Astrocyte (in vitro differentiated cells and primary cell): ENCODE results near the gene ROR1. TPM values are rescaled to one million over a fixed set of nuclear protein-coding genes. Genes with fewer than 3 reads are reported as not detected.

Source experiments
- DNase-seq: peaks from one replicate; pipeline ENCODE4 v3.0.0-alpha.2; 2010; ENCODE audit warnings: low read depth
- FAIRE-seq: peaks from 2 replicates; lab custom pipeline; 2011; peaks lifted over from hg19 to GRCh38; lab: Jason Lieb, UNC
- H2AFZ ChIP-seq: 2 replicates; pipeline ENCODE4 v1.6.0; 2012; ENCODE audit warnings: low read depth, low read length, inconsistent platforms
- H3K27ac ChIP-seq: 2 replicates; pipeline ENCODE4 v1.5.1; 2011; ENCODE audit warnings: low read depth, low read length, inconsistent platforms
- H3K27me3 ChIP-seq: 2 replicates; pipeline ENCODE4 v1.6.0; 2011; ENCODE audit warnings: low read length, inconsistent platforms; ENCODE audit not compliant: insufficient read depth
- H3K36me3 ChIP-seq: 2 replicates; pipeline ENCODE4 v1.5.1; 2011; ENCODE audit warnings: low read length, inconsistent platforms; ENCODE audit not compliant: insufficient read depth
- H3K4me1 ChIP-seq: 2 replicates; pipeline ENCODE4 v1.5.1; 2011; ENCODE audit warnings: low read length, inconsistent platforms; ENCODE audit not compliant: insufficient read depth
- H3K4me2 ChIP-seq: 2 replicates; pipeline ENCODE4 v1.6.0; 2012; ENCODE audit warnings: low read length, inconsistent platforms
- H3K4me3 ChIP-seq: 2 replicates; pipeline ENCODE4 v1.5.1; 2011; ENCODE audit warnings: low read depth, mild to moderate bottlenecking, low read length, inconsistent platforms; ENCODE audit not compliant: insufficient read depth
- H3K79me2 ChIP-seq: 2 replicates; pipeline ENCODE4 v1.6.0; 2012; ENCODE audit warnings: mild to moderate bottlenecking, low read length, inconsistent platforms; ENCODE audit not compliant: insufficient read depth
- H3K9ac ChIP-seq: 2 replicates; pipeline ENCODE4 v1.6.0; 2012; ENCODE audit warnings: mild to moderate bottlenecking, low read length, inconsistent platforms
- H3K9me3 ChIP-seq: 2 replicates; pipeline ENCODE4 v1.5.1; 2012; ENCODE audit warnings: low read depth, mild to moderate bottlenecking, low read length, inconsistent platforms; ENCODE audit not compliant: insufficient read depth
- H4K20me1 ChIP-seq: 2 replicates; pipeline ENCODE4 v1.6.0; 2012; ENCODE audit warnings: low read length, inconsistent platforms; ENCODE audit not compliant: insufficient read depth
- H3K27ac Mint-ChIP-seq: one replicate; pipeline ENCODE4 v1.8.0; 2021; ENCODE audit warnings: mild to moderate bottlenecking, mixed read lengths; ENCODE audit not compliant: unreplicated experiment
- H3K27me3 Mint-ChIP-seq: one replicate; pipeline ENCODE4 v1.8.0; 2021; ENCODE audit warnings: low read depth, mixed read lengths; ENCODE audit not compliant: unreplicated experiment
- H3K36me3 Mint-ChIP-seq: one replicate; pipeline ENCODE4 v1.8.0; 2021; ENCODE audit warnings: low read depth, mixed read lengths; ENCODE audit not compliant: unreplicated experiment
- H3K4me1 Mint-ChIP-seq: one replicate; pipeline ENCODE4 v1.8.0; 2021; ENCODE audit warnings: low read depth, mixed read lengths; ENCODE audit not compliant: unreplicated experiment
- H3K4me3 Mint-ChIP-seq: one replicate; pipeline ENCODE4 v1.8.0; 2021; ENCODE audit warnings: mild to moderate bottlenecking, moderate library complexity, mixed read lengths; ENCODE audit not compliant: unreplicated experiment
- H3K9me3 Mint-ChIP-seq: one replicate; pipeline ENCODE4 v1.8.0; 2021; ENCODE audit warnings: mild to moderate bottlenecking, mixed read lengths; ENCODE audit not compliant: unreplicated experiment
- EZH2 ChIP-seq: IDR thresholded peaks from 2 replicates; pipeline ENCODE4 v1.6.1; 2012; ENCODE audit warnings: mild to moderate bottlenecking, low read length, inconsistent platforms; ENCODE audit not compliant: insufficient read depth
- total RNA-seq: library from RNA; stranded (reverse); gene quantifications from 2 replicates; pipeline ENCODE4 v1.2.1, GENCODE V29; 2021
- TF ChIP-seq, protein P1 (sequence below): IDR thresholded peaks from 2 replicates; pipeline ENCODE4 v1.5.1; 2011; ENCODE audit warnings: low read depth, mild to moderate bottlenecking, inconsistent platforms, low read length, moderate library complexity; ENCODE audit not compliant: insufficient read depth

ROR1 gene
- total RNA-seq, 1 donor from 2014 or later = 38.3 TPM

- no peaks in the 10 kb centered on the region for H3K36me3 ChIP-seq
- H3K27me3 Mint-ChIP-seq = no peaks in the 10 kb centered on the region
- DNase-seq (no peak), FAIRE-seq (no peak)
- H4K20me1 ChIP-seq = peaks cover 29% of the 10 kb centered on the region
- no peak overlapping the region for H3K27ac Mint-ChIP-seq
- no peak overlapping the region for H3K4me3 Mint-ChIP-seq
- peaks cover 5% of the 10 kb centered on the region for H3K36me3 Mint-ChIP-seq
- H3K27ac ChIP-seq = no peak overlapping the region
- TF ChIP-seq EZH2 = no peak
- TF ChIP-seq, protein P1, sequence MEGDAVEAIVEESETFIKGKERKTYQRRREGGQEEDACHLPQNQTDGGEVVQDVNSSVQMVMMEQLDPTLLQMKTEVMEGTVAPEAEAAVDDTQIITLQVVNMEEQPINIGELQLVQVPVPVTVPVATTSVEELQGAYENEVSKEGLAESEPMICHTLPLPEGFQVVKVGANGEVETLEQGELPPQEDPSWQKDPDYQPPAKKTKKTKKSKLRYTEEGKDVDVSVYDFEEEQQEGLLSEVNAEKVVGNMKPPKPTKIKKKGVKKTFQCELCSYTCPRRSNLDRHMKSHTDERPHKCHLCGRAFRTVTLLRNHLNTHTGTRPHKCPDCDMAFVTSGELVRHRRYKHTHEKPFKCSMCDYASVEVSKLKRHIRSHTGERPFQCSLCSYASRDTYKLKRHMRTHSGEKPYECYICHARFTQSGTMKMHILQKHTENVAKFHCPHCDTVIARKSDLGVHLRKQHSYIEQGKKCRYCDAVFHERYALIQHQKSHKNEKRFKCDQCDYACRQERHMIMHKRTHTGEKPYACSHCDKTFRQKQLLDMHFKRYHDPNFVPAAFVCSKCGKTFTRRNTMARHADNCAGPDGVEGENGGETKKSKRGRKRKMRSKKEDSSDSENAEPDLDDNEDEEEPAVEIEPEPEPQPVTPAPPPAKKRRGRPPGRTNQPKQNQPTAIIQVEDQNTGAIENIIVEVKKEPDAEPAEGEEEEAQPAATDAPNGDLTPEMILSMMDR = no peak
- no peak overlapping the region for H3K9ac ChIP-seq
- no peaks in the 10 kb centered on the region for H3K27me3 ChIP-seq
- H3K9me3 Mint-ChIP-seq = no peaks in the 10 kb centered on the region
- peaks cover 33% of the 10 kb centered on the region for H3K4me1 Mint-ChIP-seq
- peaks cover 35% of the 10 kb centered on the region for H3K79me2 ChIP-seq
- H3K4me1 ChIP-seq = no peaks in the 10 kb centered on the region
- no peaks in the 10 kb centered on the region for H3K9me3 ChIP-seq
- no peak overlapping the region for H3K4me3 ChIP-seq
- no peak overlapping the region for H3K4me2 ChIP-seq
- no peak overlapping the region for H2AFZ ChIP-seq
Observed at GRCh38 chr1:63836374-63836773, 62.6 kb downstream of the ROR1 start.

GRCh38 chr1:63836830-63837229, 63.0 kb downstream of the ROR1 start:
- FAIRE-seq = no peak
- no peak for TF ChIP-seq EZH2
- TF ChIP-seq, protein P1 = no peak
- peaks cover 35% of the 10 kb centered on the region for H3K79me2 ChIP-seq
- no peaks in the 10 kb centered on the region for H3K4me1 ChIP-seq
- DNase-seq = no peak
- no peaks in the 10 kb centered on the region for H3K27me3 Mint-ChIP-seq
- no peaks in the 10 kb centered on the region for H3K9me3 Mint-ChIP-seq
- H3K4me3 ChIP-seq = no peak overlapping the region
- H3K4me1 Mint-ChIP-seq = peaks cover 33% of the 10 kb centered on the region
- H3K36me3 Mint-ChIP-seq = peaks cover 2% of the 10 kb centered on the region
- H3K27me3 ChIP-seq = no peaks in the 10 kb centered on the region
- no peak overlapping the region for H3K27ac ChIP-seq
- no peak overlapping the region for H3K9ac ChIP-seq
- H3K36me3 ChIP-seq = no peaks in the 10 kb centered on the region
- no peak overlapping the region for H3K27ac Mint-ChIP-seq
- peaks cover 33% of the 10 kb centered on the region for H4K20me1 ChIP-seq
- no peak overlapping the region for H2AFZ ChIP-seq
- no peak overlapping the region for H3K4me2 ChIP-seq
- H3K9me3 ChIP-seq = no peaks in the 10 kb centered on the region
- no peak overlapping the region for H3K4me3 Mint-ChIP-seq

GRCh38 chr1:63843010-63843409, 69.2 kb downstream of the ROR1 start:
- no peak overlapping the region for H3K4me2 ChIP-seq
- H3K79me2 ChIP-seq = peaks cover 11% of the 10 kb centered on the region
- H3K27ac Mint-ChIP-seq = no peak overlapping the region
- peaks cover 22% of the 10 kb centered on the region for H4K20me1 ChIP-seq
- no peaks in the 10 kb centered on the region for H3K9me3 ChIP-seq
- no peak overlapping the region for H2AFZ ChIP-seq
- no peak overlapping the region for H3K4me3 ChIP-seq
- no peaks in the 10 kb centered on the region for H3K27me3 Mint-ChIP-seq
- DNase-seq (no peak), FAIRE-seq (no peak)
- H3K27ac ChIP-seq = no peak overlapping the region
- H3K9ac ChIP-seq = no peak overlapping the region
- H3K9me3 Mint-ChIP-seq = no peaks in the 10 kb centered on the region
- H3K27me3 ChIP-seq = no peaks in the 10 kb centered on the region
- no peak for TF ChIP-seq EZH2
- TF ChIP-seq, protein P1 = no peak
- H3K36me3 Mint-ChIP-seq = peaks cover 8% of the 10 kb centered on the region
- peaks cover 6% of the 10 kb centered on the region for H3K4me1 ChIP-seq
- peaks cover 34% of the 10 kb centered on the region for H3K4me1 Mint-ChIP-seq
- H3K4me3 Mint-ChIP-seq = no peak overlapping the region
- H3K36me3 ChIP-seq = no peaks in the 10 kb centered on the region
